A673 (cell line): Measurements from ENCODE around the gene LIME1.

Experiments used
- CTCF ChIP-seq: fragments of 300-800, 200-600 bp; sonication (generic); conservative IDR thresholded peaks from 2 replicates; pipeline ENCODE4 v1.5.1; 2017; ENCODE audit warnings: low read depth, mild to moderate bottlenecking, antibody characterized with exemption, low read length, moderate library complexity, mixed read lengths
- EZH2 ChIP-seq: fragments of 200-600 bp; sonication (generic); IDR thresholded peaks from 2 replicates; pipeline ENCODE4 v1.6.1; 2017; ENCODE audit warnings: borderline replicate concordance, low read depth, mild to moderate bottlenecking, mixed read lengths, antibody characterized with exemption, low read length; ENCODE audit not compliant: poor library complexity, severe bottlenecking

GRCh38 chr20:63712191-63712590 lies 24.3 kb upstream of the LIME1 start:
- TF ChIP-seq CTCF = no peak
- no peak for TF ChIP-seq EZH2
